Activated CD4-positive, alpha-beta T cell treated with anti-CD3 and anti-CD28 coated beads, Interleukin-2, amount 50 U/mL, for 24 hours (primary cell): ENCODE data around the gene CELA3A.
"Not testable (repeated sequence)": the region's sequence is repeated elsewhere in the genome, so short reads cannot be mapped to it uniquely, and the experiment has no call there.

Experiments
- DNase-seq, 2 donors: peaks; one replicate each; pipeline ENCODE4 v3.0.0-alpha.2; 2020; ENCODE audit warnings: low read depth in 1 of 2, low spot score in 1 of 2

The CELA3A gene

GRCh38 chr1:22014575-22015206 lies 13.2 kb downstream of the CELA3A start:
- not testable (repeated sequence) for DNase-seq

GRCh38 chr1:22018583-22019559 lies 17.4 kb downstream of the CELA3A start:
- peak; percentile 16 to 70 for DNase-seq

- DNase-seq, result no peak
These were observed 19.6 kb downstream of the CELA3A start for GRCh38 chr1:22021061-22021460.

GRCh38 chr1:22024485-22025367 lies 23.3 kb downstream of the CELA3A start:
- DNase-seq, result peak; percentile 41 to 72

GRCh38 chr1:22025368-22026155 lies 24.1 kb downstream of the CELA3A start:
- peak; percentile 73 to 92 for DNase-seq

GRCh38 chr1:22026924-22027289 lies 25.4 kb downstream of the CELA3A start:
- DNase-seq, result no peak

GRCh38 chr1:22030057-22030456 lies 28.6 kb downstream of the CELA3A start:
- no peak for DNase-seq

GRCh38 chr1:22030473-22030872 lies 29.0 kb downstream of the CELA3A start:
- DNase-seq, result no peak

GRCh38 chr1:22031214-22031962 lies 29.9 kb downstream of the CELA3A start:
- DNase-seq, result no peak

- DNase-seq, result not testable (repeated sequence)
These were observed 33.4 kb downstream of the CELA3A start for GRCh38 chr1:22034834-22035233.

- no peak for DNase-seq
These were observed 36.1 kb downstream of the CELA3A start for GRCh38 chr1:22037520-22037919.

- DNase-seq, result no peak
These were observed 36.6 kb downstream of the CELA3A start for GRCh38 chr1:22038036-22038435.

GRCh38 chr1:22039594-22040285 lies 38.3 kb downstream of the CELA3A start:
- peak; percentile 56 to 84 for DNase-seq

- DNase-seq, result no peak
These were observed 38.8 kb downstream of the CELA3A start for GRCh38 chr1:22040286-22040623.

- no peak for DNase-seq
These were observed 40.0 kb downstream of the CELA3A start for GRCh38 chr1:22041505-22041904.

- DNase-seq, result no peak
These were observed 41.8 kb downstream of the CELA3A start for GRCh38 chr1:22043198-22043769.

GRCh38 chr1:22044690-22045420 lies 43.4 kb downstream of the CELA3A start:
- DNase-seq, result no peak

GRCh38 chr1:22045604-22046228 lies 44.3 kb downstream of the CELA3A start:
- no peak for DNase-seq
